Stimulated activated naive CD8-positive, alpha-beta T cell treated with anti-CD3 and anti-CD28 coated beads, Interleukin-15, Interleukin-2, amounts not matched to agents 100 U/mL and 50 U/mL, for 24 hours (primary cell): Measurements from ENCODE around the gene TRIM71.
"Not testable (repeated sequence)": the region's sequence is repeated elsewhere in the genome, so short reads cannot be mapped to it uniquely, and the experiment has no call there.

ENCODE experiments used
- ATAC-seq: fragments of 150-1000 bp; cut with Tn5 transposase; one replicate; pipeline ENCODE4 v1.10.0; 2021
- DNase-seq: peaks from one replicate; pipeline ENCODE4 v3.0.0; 2021

The TRIM71 gene

GRCh38 chr3:32819551-32820348 lies 2.0 kb downstream of the TRIM71 start:
- no peak for DNase-seq
- ATAC-seq, result no peak

- no peak for DNase-seq
- ATAC-seq, result no peak
Observed at GRCh38 chr3:32820430-32820829, 2.6 kb downstream of the TRIM71 start.

- no peak for ATAC-seq
Observed at GRCh38 chr3:32820971-32821685, 3.3 kb downstream of the TRIM71 start.

GRCh38 chr3:32821686-32822296 lies 4.0 kb downstream of the TRIM71 start:
- ATAC-seq, result no peak
- no peak for DNase-seq

More at GRCh38 chr3:32820971-32821685, 3.3 kb downstream of the TRIM71 start:
- no peak for DNase-seq

DNA sequence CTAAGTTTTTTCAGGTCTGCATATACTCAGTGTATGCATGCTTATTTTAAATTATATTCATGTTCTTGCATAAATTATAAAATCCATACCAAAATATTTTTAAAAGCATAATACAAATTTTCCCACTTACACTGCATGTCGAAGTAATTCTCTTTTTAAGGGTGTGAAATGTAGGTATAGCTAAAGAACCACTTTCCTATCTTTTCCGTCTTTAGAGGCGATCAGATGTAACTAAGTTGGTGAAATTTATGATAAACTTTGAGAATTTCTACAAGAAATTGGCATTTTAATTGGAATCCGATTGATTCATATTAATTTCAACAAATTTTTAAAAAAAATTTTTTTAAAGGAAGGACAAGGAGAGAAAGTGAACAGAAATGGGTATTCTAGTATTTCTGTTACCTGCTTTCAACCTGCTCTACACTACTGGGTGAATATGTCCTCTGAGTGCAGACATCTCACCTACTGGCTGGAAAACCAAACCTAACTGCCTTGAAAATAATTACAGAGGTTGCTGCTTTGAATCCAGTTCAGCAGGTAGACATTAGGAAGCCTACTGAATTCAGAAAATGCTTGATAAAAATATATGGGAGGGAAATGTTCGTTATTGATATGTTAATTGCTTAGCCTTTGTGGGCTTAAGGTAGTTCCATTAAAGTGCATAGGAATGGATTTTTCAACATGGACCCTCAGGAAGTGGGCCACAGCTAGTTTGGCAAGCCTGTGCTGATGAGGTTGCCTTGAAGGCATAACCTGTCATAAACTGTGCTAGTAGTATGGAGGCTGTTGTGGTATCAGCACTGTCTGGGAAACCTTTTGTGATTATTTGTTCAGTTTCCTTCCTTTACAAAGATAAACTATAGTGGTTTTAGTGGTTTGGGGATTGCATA lies 5.1 kb downstream of the TRIM71 start:
- ATAC-seq (no peak), DNase-seq (no peak)

DNA sequence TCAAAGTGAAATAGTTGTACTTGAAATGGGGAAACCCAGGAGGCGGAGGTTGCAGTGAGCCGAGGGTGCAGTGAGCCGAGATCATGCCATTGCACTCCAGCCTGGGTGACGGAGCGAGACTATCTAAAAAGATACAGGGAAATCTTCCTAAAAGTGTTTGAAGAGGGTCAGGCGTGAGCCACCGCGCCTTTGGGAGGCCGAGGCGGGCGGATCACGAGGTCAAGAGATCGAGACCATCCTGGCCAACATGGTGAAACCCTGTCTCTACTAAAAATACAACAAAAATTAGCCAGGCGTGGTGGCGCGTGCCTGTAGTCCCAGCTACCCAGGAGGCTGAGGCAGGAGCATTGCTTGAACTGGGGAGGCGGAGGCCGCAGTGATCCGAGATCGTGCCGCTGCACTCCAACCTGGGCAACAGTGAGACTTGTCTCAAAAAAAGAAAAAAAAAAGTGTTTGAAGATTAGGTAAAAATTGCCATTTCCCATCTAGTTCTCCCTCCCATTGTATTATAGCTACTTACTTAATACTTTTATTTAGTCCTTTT lies 5.9 kb downstream of the TRIM71 start:
- DNase-seq, ATAC-seq: not testable (repeated sequence)

- ATAC-seq, result no peak
Observed at GRCh38 chr3:32825601-32826375, 8.0 kb downstream of the TRIM71 start.

GRCh38 chr3:32831062-32831461 lies 13.3 kb downstream of the TRIM71 start:
- no peak for ATAC-seq
- DNase-seq, result no peak

More at GRCh38 chr3:32825601-32826375, 8.0 kb downstream of the TRIM71 start:
- DNase-seq, result no peak

DNA sequence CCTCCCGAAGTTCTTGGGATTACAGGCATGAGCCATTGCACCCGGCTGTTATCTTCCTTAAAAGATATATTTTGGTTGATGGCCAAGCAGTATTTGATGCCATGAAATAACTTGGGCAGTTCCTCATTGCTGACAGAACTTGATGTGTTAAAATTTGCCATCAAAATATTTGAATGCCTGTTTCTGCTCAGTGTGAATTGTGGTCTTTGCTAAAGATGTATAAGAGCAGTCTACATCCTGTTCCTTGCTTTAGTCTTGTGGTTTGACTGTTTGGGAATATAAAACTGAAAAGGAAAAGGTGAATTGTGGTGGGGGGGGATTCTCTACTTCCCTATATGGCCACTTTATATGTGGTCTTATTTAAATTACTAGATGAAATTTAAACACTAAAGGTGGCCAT lies 14.0 kb downstream of the TRIM71 start:
- DNase-seq (no peak), ATAC-seq (no peak)

- no peak for DNase-seq
- ATAC-seq, result no peak
Observed at GRCh38 chr3:32832193-32832592, 14.4 kb downstream of the TRIM71 start.

DNA sequence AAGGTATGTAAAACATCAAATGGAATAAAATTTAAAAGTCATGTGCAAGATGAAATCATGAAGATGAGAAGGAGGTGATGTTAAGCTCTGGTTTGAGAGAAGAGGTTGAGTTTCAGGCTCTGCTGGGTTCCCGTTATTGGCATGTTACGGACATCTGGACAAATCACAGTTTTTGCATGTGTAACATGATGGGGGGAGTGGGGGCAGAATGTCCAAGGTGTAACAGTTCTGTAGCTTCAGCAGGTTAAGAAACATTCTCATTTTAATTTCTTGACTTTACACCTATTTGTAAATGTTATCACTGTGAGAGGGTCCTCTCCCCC lies 17.2 kb downstream of the TRIM71 start:
- DNase-seq, result no peak
- no peak for ATAC-seq

DNA sequence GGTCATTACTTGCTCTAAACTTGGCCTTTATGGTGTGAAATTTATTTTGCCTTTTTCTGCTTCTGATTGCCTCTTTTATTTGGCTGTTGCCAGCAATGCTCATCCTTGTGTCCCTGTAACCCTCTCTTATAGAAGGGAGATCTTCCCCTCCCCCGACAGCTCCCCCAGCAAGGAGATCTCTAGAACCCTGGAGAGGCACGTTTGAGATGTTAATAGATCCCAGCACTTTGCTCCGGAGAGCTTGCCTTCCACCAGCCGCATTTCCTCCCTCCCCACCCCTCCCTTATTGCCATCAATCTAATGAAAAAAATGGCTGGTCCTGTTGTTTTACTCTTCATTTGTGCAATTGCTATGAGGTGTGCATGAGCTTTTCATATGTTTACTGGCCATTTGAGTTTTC lies 18.2 kb downstream of the TRIM71 start:
- ATAC-seq (no peak), DNase-seq (no peak)

- DNase-seq (no peak), ATAC-seq (no peak)
Observed at GRCh38 chr3:32836601-32837000, 18.8 kb downstream of the TRIM71 start.

GRCh38 chr3:32837366-32837765 lies 19.6 kb downstream of the TRIM71 start:
- ATAC-seq, result no peak
- DNase-seq, result no peak

GRCh38 chr3:32837789-32838188 lies 20.0 kb downstream of the TRIM71 start:
- ATAC-seq (no peak), DNase-seq (no peak)

DNA sequence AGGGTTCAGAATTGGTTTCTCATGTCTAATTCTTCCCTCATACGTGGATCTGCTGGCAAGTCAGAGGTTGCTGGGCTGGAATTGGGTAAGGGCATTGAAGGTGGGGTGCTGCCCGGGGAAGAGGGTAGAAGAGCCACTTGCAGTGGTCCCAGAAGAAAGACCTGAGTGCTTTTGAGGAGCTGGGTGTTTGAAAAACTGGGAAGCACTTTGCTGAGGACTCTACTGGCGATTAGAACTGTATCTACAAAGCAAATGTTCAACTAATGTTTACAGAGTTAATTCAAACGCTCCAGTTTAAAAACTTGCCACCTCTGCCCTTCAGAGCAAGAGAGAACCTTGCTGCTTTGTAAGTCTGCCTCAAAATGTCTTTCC lies 21.9 kb downstream of the TRIM71 start:
- ATAC-seq, result no peak
- DNase-seq, result no peak

- ATAC-seq, result no peak
Observed at GRCh38 chr3:32840086-32840841, 22.5 kb downstream of the TRIM71 start.

GRCh38 chr3:32841341-32841740 lies 23.5 kb downstream of the TRIM71 start:
- DNase-seq (no peak), ATAC-seq (no peak)

More at GRCh38 chr3:32840086-32840841, 22.5 kb downstream of the TRIM71 start:
- no peak for DNase-seq

DNA sequence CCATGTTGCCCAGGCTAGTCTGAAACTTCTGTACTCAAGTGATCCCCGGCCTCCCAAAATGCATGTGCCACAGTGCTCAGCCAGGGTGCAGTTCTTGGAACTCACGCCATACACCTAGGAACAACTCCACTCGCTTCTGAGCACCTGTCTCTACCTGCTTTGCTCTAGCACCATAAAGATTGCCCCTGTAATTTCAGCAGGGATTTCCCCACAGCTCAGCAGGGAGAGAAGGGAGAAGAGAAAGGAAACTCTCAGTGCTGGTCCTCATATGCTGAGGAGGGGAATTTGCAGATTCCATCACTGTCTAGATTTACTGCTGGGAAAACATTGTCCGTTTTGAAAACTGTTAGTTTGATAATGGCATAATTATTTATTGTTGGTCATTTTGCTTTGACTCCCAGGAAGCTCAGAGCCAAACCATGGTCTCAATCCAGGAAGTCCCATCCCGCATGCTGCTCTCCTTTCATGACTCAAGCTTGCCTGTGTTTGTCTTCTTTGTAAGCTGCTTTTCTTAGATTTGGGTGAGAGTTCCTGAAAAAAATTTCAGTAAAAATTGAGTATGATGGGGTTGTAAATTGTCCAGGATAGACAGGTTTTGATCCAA lies 24.2 kb downstream of the TRIM71 start:
- DNase-seq (no peak), ATAC-seq (no peak)

DNA sequence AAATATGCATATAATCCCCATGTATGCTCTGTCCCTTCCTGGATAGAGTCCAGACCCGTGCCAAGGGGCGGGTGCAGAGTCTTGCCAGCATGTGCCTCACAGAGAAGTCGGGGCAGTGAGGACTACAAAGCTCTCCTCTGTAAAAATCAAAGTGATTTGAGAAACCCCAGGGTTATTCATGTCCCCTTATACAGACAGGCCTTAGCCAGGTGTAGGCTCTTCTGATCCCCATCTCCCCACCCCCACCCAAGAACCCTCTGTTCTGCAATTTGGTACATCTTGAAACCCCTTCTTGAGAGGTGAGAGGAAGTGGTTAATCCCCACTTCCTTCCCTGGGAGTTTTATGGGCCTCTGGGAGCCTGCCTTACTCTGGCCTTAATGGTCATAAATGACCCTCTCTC lies 24.7 kb downstream of the TRIM71 start:
- ATAC-seq (no peak), DNase-seq (no peak)
